Activated effector memory CD4-positive, alpha-beta T cell treated with Interleukin-2 at 50 U/mL for 16 hours (primary cell): ENCODE measurements around the gene SUCLA2.

ENCODE experiments used
- DNase-seq: peaks from one replicate; pipeline ENCODE4 v3.0.0-alpha.2; 2020

The SUCLA2 gene

DNA sequence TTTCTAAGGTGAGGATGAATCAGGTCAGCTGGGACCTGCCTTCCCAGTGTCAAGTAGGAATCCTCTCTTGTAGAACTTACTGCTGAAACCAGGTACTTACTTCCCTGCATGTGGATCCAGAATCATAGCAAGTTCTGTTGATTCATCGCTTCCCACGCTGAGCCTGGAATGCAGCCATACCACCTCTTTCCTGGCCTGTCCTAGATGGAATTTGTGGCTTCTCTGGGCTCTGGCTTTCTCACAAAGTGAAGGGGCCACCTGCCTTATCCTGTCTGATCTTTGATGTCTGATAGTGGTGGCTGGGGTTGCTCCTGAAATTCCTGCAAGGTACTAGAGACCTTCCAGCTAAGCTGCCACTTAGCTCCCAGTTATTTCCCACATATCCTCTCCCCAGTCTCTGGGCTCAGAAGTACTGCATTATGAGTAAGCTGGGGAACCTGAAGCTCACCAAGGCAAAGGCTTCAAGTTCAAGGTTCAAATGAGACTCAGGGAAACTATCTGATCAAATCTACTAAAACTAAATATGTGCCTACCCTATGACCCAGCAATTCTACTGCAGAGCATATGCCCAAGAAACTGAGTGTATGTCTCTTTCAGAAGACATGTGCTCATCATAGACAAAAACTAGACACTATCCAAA, 103.5 kb downstream of the SUCLA2 start:
- no peak for DNase-seq

DNA sequence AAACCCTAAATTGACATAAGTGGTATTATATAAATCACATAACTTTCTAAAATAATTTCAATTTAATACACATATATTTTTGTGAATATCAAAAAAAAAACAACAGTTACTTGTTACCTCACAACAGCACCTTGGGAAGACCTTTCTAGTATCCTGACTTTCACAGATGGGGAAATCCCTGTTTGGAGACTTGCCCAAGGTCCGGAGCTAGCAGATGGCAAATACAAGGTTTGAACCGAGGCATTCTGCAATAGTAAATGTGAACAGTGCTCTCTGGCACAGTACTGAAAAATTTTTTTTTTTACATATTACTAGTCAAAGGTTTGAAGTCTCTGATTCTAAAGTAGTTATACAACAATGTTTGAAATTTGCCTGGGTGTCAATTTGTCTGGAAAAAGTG, 104.5 kb downstream of the SUCLA2 start:
- DNase-seq, result no peak

DNA sequence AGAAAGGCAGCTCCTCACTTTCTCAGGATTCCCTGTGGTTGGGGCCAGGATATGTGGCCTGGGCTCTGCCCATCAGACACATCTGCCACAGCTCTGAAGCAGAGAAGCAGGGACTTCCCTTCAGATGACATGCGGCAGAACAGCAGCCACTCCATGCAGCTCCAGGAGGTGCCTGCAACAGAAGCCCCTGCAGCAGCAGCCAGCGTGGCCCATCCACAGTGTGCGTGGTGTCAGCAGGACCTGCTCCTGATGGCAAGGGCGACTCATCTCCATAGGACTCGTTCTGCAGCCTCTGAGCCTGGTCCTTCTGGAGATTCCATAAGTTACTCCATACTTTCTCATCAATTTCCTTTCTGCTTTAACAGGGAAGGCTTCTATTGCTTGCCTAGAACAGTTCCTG, 105.0 kb downstream of the SUCLA2 start:
- DNase-seq, result no peak

DNA sequence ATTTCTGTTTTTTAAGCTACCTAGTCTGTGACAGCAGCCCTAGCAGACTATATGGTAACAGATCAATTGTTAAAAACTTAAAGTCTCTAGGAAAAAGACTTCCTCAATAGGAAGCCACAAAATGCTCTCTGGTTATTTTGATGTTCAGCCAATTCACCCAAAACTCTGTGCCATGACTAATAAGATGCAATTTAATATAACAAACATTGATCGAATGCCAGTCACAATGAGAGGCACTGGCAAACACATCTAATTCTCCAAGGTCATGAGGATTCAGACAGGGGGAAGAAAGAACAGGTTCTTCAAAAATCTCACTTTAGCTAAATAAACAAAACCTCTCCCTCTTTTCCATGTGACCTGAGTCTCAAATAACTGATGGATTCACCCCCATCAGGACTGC, 107.5 kb downstream of the SUCLA2 start:
- no peak for DNase-seq
